Activated CD8-positive, alpha-beta memory T cell treated with anti-CD3 and anti-CD28 coated beads, Interleukin-2, amount 50 U/mL, for 48 hours (primary cell): ENCODE measurements around the gene LDLRAD3.
"Not testable (repeated sequence)": the region's sequence is repeated elsewhere in the genome, so short reads cannot be mapped to it uniquely, and the experiment has no call there.

ENCODE experiments used
- DNase-seq: peaks from one replicate; pipeline ENCODE4 v3.0.0-alpha.2; 2020

The LDLRAD3 gene

DNA sequence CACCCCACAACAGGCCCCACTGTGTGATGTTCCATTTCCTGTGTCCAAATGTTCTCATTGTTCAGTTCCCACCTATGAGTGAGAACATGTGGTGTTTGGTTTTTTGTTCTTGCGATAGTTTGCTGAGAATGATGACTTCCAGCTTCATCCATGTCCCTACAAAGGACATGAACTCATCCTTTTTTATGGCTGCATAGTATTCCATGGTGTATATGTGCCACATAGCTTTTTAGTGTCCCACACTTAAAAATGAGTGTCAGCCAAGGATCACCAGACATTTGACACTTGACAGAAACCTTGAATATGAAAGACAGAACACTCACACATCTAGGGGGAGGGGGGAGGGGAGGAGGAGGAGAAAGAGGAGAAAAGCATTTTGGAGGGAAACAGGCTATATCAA, 245.9 kb downstream of the LDLRAD3 start:
- not testable (repeated sequence) for DNase-seq

GRCh38 chr11:36191941-36192340, 248.1 kb downstream of the LDLRAD3 start:
- DNase-seq, result no peak

DNA sequence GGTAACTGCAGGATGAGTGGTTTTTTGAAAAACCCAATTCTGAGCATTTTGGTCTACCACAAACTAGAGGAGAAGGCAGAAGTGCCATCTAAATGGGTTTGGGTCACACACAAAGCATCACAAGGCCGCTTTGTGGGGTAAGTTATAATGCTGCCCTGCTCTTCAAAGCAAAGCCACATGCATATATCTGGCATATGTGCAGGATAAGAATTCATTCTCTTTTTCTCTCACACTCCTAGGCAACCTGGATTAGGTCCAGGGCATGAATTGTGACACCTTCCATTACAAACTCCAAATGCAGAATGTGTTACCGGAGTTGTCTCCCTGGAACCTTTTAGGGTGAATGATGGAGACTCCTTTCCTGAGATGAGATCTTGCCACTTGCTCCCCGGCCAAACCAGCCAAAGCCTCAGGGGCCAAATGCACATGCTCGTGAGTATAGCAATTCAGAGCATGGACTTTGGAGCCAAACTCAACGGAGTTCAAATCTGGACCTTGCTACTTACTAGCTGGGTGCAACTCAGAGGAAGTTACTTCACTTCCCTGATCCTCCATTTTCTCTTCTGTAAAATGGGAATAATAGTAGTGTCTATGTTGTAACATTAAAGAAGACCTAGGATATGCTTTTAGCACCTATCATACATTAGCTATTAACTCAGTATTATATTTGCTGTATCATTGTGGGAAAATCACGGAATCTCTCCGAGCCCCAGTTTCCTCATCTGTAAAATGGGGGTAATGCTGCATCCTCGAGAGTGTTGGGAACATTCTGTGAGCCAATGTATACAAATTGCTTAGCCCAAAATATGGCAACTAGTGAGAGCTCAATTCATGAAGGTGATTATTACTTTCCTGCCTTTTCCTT, 248.8 kb downstream of the LDLRAD3 start:
- DNase-seq, result no peak

GRCh38 chr11:36193290-36193619, 249.4 kb downstream of the LDLRAD3 start:
- DNase-seq, result no peak

DNA sequence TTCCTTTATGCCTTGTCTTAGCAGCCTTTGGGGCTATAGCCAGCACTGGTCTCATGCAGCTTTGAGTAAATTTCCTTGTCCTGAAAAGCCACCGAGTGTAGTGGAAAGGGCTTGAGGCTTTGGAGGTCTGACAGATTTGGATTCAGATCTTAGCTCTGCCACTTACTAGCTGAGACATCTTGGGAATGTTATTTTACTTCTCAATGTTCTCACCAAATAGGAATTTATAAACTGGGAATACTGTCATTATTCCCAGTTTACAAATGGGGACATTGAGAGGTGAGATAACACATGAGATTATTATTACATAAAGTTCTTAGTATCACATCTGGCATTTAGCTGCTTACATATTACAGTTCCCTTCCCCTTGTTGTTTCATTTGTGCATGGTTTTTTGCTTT, 249.9 kb downstream of the LDLRAD3 start:
- DNase-seq, result no peak

DNA sequence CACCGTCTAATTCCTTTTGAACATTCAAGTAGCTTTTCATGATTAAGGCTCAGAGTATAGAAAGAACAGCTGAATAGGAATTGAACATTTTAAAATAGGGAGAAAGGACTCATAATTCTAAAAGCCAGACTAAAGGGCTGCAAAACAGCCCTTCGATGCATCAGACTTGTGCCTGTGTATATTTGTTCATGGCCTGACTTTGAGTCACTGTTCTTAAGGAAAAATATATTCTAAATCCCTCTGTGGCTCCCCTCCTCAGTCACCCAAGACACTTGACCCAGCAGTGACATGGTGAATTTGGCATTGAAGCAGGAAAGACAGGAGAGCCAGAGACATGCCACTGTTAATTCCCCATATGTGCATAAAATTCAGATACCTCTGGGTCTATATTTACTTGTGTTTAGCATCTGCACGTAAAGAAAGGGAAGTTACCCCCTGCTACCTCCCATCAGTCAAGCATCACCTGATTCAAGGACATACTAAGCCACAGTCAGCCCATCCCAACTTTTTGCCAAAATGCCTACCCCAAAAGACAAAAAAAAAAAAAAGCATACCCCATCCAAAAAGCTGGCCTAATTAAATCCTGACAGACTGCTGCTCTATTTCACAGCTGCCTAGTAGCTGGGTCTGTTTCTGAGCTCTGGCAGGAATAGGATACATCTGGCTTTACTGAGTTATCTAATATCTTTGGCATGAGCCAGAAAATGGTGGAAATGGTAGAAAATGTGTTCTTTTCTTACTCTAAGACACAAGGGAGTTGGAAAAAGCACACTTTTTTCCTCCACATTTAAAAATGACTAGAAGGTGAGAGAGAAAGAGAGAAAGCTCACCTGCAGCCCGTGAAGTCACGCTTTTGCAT, 251.9 kb downstream of the LDLRAD3 start:
- no peak for DNase-seq

- no peak for DNase-seq
Measured at GRCh38 chr11:36196411-36196998, 252.6 kb downstream of the LDLRAD3 start.

DNA sequence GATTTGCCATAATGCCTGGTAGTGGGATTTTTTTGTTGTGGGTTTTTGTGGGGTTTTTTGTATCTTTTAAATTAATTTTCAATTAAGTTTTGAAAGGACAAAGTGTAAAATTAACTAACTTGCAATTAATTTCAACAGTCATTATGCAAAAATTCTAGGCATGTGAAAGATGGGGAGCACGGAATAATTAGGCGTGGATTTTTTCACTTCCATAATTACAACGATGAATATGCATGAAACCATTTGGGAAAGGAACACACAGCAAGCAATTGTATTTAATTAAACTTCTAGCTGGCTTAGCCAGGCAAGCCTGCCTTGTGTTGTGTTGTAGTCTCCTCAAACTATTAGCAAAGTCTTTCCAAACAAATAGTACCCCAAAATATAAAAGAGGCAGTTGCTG, 257.5 kb downstream of the LDLRAD3 start:
- no peak for DNase-seq

- DNase-seq, result no peak
Measured at GRCh38 chr11:36205536-36205935, 261.7 kb downstream of the LDLRAD3 start.

- no peak for DNase-seq
Measured at GRCh38 chr11:36210529-36210928, 266.7 kb downstream of the LDLRAD3 start.

DNA sequence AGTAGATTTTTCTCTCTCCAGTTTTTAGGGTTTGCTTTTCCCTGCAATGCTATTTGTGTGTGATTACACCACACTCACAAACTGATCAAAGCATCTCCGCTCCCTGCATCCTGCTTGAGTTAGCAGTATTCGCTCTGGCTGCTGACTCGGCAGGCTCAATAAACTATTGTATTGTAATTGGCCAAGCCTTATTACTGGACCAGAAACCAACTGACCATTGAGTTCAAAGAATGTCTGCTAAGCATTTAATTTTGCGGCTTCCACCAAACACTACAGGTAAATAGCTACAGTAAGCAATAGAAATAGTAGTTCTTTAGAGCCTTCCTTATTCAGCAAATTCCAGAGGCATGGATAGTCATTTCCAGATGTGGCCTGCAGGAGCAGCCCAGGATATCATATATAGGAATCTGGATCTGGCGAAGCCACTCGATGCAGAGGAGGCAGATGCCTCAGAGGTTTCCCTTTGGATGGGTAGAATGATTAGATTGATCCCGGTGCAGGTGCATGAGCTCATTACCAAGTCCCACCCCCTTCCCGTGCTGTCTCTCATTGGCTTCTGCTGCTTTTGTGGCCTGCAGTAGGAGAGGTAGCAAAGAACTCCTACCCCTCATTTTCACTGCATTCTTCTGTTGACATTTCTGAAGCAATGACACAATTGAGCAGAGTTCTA, 268.0 kb downstream of the LDLRAD3 start:
- DNase-seq, result no peak

- DNase-seq, result no peak
Measured at GRCh38 chr11:36212564-36213392, 268.9 kb downstream of the LDLRAD3 start.

DNA sequence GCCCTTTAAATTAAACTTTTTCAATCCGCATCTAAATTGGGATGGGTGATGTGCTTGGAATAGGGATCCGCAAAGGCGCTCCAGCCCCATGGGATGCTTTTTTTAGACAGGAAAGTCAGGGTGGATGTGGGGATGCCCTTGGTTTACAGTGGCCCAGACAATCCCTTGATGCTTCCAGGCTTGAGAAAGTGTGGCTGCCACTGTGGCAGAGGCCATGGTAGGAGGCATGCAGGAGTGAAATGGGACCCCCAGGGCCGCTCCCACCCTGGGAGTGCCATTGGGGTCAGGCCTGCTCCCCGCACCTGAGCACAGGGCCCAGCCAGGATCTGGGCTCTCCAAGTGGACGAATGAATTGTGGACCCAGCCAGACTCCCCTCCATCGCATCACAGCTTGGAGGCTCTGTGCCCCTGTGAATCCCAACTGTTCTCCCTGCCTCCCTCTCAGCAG, 269.6 kb downstream of the LDLRAD3 start:
- DNase-seq, result no peak

- DNase-seq, result no peak
Measured at GRCh38 chr11:36214480-36214879, 270.6 kb downstream of the LDLRAD3 start.

DNA sequence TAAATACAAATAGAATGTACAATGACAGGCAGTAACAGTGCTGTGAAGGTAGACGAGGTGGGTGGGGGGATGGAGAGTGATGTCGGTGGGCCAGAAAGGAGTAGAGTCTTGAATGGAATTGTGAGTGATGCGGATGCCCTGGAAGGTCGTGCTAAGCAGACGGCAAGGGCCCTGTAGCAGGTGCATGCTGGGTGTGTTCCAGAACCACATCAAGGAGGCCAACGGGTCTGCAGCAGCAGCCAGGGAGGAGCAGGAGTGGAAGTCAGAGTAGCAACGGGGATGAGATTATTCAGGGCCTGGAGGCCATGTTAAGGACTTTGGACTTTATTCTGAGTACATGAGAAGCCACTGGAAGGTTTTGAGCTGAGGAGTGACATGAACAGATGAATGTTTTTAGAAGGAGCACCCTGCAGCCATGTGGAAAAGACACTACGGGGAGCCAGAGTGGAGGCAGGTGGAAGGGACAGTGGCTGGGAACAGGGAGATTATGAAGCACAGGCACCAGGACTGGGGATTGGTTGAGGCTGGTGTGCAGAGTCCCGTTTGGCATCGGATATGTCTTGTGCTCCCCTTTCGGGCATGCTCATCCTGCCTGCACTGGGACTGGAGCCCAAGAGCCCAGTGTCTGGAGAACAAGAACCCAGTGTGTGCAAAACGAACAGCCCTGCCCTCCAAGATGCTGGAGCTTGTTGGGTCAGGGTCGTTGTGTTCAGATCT, 271.3 kb downstream of the LDLRAD3 start:
- no peak for DNase-seq

DNA sequence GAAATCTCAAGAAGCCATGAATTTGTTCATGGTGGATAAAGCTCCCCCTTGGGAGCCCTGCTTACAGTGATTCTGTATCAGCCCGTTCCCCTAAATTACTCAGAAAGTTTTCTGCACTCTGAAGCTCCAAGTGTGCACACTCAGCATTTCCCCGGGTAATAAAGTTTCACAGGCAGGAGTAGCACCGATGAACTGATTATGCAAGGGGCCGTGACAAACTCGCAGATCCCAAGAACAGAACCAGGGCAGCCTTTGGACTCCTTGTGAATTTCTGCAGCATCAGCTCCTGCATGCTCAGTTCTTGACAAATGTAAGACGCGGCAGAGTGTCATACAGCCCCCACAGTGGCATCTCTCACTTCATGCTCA, 271.8 kb downstream of the LDLRAD3 start:
- DNase-seq, result no peak

- DNase-seq, result no peak
Measured at GRCh38 chr11:36216061-36216615, 272.3 kb downstream of the LDLRAD3 start.

DNA sequence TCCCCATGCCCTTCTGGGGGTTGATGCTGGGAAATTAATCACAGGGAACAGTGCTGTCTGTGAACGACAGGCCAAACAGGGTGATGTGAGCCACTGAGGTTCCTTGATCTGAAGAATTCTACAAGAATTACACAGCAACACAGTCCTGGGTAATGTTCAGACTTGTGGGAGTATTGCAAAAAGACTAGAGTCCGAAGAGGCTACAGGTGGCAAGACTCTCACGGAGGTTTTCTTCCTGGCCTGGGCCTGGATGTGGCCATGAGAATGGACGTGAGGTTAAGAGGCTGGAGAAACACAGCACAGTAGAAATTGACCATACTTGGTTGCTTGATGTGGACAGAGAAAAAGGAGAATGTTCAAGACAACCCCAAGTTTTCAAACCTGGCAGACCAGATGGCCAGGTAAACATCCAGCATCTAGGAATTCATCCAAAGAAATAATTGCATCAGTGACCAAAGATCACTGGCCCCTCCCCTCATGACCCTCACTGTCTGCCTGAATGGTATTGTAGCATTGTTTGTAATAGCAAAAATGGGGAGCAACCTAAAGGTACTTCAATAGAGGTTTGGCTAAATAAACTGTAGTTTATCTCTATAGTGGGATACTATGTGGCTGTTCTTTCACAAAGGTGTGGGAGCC, 274.5 kb downstream of the LDLRAD3 start:
- DNase-seq, result no peak

GRCh38 chr11:36219996-36220395, 276.1 kb downstream of the LDLRAD3 start:
- no peak for DNase-seq

GRCh38 chr11:36222831-36223635, 279.2 kb downstream of the LDLRAD3 start:
- no peak for DNase-seq
